Endodermal cell (in vitro differentiated cells): ENCODE measurements around the gene KCNA5. TPM values are rescaled to one million over a fixed set of nuclear protein-coding genes. Genes with fewer than 3 reads are reported as not detected.

ENCODE experiments used
- DNase-seq: peaks from one replicate; pipeline ENCODE4 v3.0.0-alpha.2; 2017
- H3K27ac ChIP-seq: 2 replicates; pipeline ENCODE4 v1.5.1; 2013; ENCODE audit warnings: mild to moderate bottlenecking, low read depth, low read length, moderate library complexity
- H3K27me3 ChIP-seq: 2 replicates; pipeline ENCODE4 v1.6.1; 2013; ENCODE audit warnings: mild to moderate bottlenecking, low read length, moderate library complexity; ENCODE audit not compliant: insufficient read depth, control insufficient read depth, poor library complexity, severe bottlenecking
- H3K36me3 ChIP-seq: 2 replicates; pipeline ENCODE4 v1.7.0; 2013; ENCODE audit warnings: mild to moderate bottlenecking, low read length, moderate library complexity; ENCODE audit not compliant: control insufficient read depth, insufficient read depth
- H3K4me1 ChIP-seq: one replicate; pipeline ENCODE4 v1.7.0; 2013; ENCODE audit warnings: low read length; ENCODE audit not compliant: control insufficient read depth, insufficient read depth
- H3K4me3 ChIP-seq: 2 replicates; pipeline ENCODE4 v1.5.1; 2013; ENCODE audit warnings: mild to moderate bottlenecking, low read length, moderate library complexity
- H3K9ac ChIP-seq: 2 replicates; pipeline ENCODE4 v1.6.1; 2013; ENCODE audit warnings: mild to moderate bottlenecking, low read length, moderate library complexity; ENCODE audit not compliant: poor library complexity, severe bottlenecking; ENCODE audit errors: extremely low read depth
- H3K9me3 ChIP-seq: 2 replicates; pipeline ENCODE4 v1.6.1; 2013; ENCODE audit warnings: mild to moderate bottlenecking, low read length, moderate library complexity; ENCODE audit not compliant: control insufficient read depth
- H3K27ac Mint-ChIP-seq: 2 replicates; pipeline ENCODE4 v1.8.0; 2020; ENCODE audit warnings: mixed read lengths
- H3K27me3 Mint-ChIP-seq: 2 replicates; pipeline ENCODE4 v1.8.0; 2021; ENCODE audit warnings: mild to moderate bottlenecking, mixed read lengths; ENCODE audit not compliant: insufficient read depth
- H3K36me3 Mint-ChIP-seq: 2 replicates; pipeline ENCODE4 v1.8.0; 2020; ENCODE audit warnings: low read depth, mixed read lengths
- H3K4me1 Mint-ChIP-seq: 2 replicates; pipeline ENCODE4 v1.8.0; 2020; ENCODE audit warnings: mixed read lengths
- H3K4me3 Mint-ChIP-seq: 2 replicates; pipeline ENCODE4 v1.8.0; 2020; ENCODE audit warnings: mild to moderate bottlenecking, moderate library complexity, mixed read lengths
- H3K9me3 Mint-ChIP-seq: 2 replicates; pipeline ENCODE4 v1.8.0; 2020; ENCODE audit warnings: mild to moderate bottlenecking, mixed read lengths
- CTCF ChIP-seq: fragments of 200-600 bp; sonication (generic); conservative IDR thresholded peaks from 2 replicates; pipeline ENCODE4 v1.5.0; 2021; ENCODE audit warnings: antibody characterized with exemption, mild to moderate bottlenecking
- WGBS, 2 experiments: methylation state at CpG; one replicate each; pipeline versions ENCODE4 v1.1.5 to v1.1.7; 2013; ENCODE audit warnings: missing lambda C conversion rate in 2 of 2, mixed read lengths in 1 of 2; ENCODE audit not compliant: insufficient coverage in 1 of 2, insufficient read length in 1 of 2; 5-methylcytosine and 5-hydroxymethylcytosine counted together
- total RNA-seq, 2 donors: library from RNA; stranded (reverse); fragmentation: NEBNext Ultra II Directional in 1 of 2; extraction: Animal tissue kit (Norgen Biotek cat#: 25700) in 1 of 2; gene quantifications; 2 replicates in 1 of 2; 3 replicates in 1 of 2; pipeline ENCODE4 v1.2.1, GENCODE V29; 2021

Gene KCNA5
- total RNA-seq, 2 donors from 2014 or later: not detected

- peaks cover 16% of the 10 kb centered on the region for H3K27me3 Mint-ChIP-seq
- no peak overlapping the region for H3K9ac ChIP-seq
- peak; percentile 47 for TF ChIP-seq CTCF
- no peak overlapping the region for H3K27ac ChIP-seq
- H3K4me1 Mint-ChIP-seq: peaks cover 30% of the 10 kb centered on the region
- H3K9me3 Mint-ChIP-seq: peaks cover 3% of the 10 kb centered on the region
- H3K4me3 ChIP-seq: peak overlapping the region; percentile 26
- H3K27ac Mint-ChIP-seq: no peak overlapping the region
- H3K36me3 Mint-ChIP-seq: no peaks in the 10 kb centered on the region
- no peak overlapping the region for H3K4me3 Mint-ChIP-seq
- H3K36me3 ChIP-seq: no peaks in the 10 kb centered on the region
- H3K9me3 ChIP-seq: no peaks in the 10 kb centered on the region
- peak; percentile 80 for DNase-seq
- no peaks in the 10 kb centered on the region for H3K27me3 ChIP-seq
- peaks cover 5% of the 10 kb centered on the region for H3K4me1 ChIP-seq
These were observed 13.6 kb upstream of the KCNA5 start for GRCh38 chr12:5030066-5030465.

- DNase-seq: no peak
These were observed 12.4 kb upstream of the KCNA5 start for GRCh38 chr12:5031242-5031641.

GRCh38 chr12:5031958-5032357 lies 11.7 kb upstream of the KCNA5 start:
- H3K27me3 ChIP-seq: no peaks in the 10 kb centered on the region
- 85 to 94% methylated on average over 2 to 3 of the region's 3 CpGs for WGBS, 2 experiments
- no peak overlapping the region for H3K27ac Mint-ChIP-seq
- H3K27me3 Mint-ChIP-seq: peaks cover 16% of the 10 kb centered on the region
- H3K4me3 Mint-ChIP-seq: no peak overlapping the region
- no peaks in the 10 kb centered on the region for H3K36me3 Mint-ChIP-seq
- no peak for DNase-seq
- no peak overlapping the region for H3K4me3 ChIP-seq
- H3K27ac ChIP-seq: no peak overlapping the region
- H3K4me1 ChIP-seq: peaks cover 5% of the 10 kb centered on the region
- H3K4me1 Mint-ChIP-seq: peaks cover 22% of the 10 kb centered on the region
- peaks cover 3% of the 10 kb centered on the region for H3K9me3 Mint-ChIP-seq
- no peak for TF ChIP-seq CTCF
- H3K9ac ChIP-seq: no peak overlapping the region
- H3K9me3 ChIP-seq: no peaks in the 10 kb centered on the region
- H3K36me3 ChIP-seq: no peaks in the 10 kb centered on the region

More at GRCh38 chr12:5031242-5031641, 12.4 kb upstream of the KCNA5 start:
- no peaks in the 10 kb centered on the region for H3K27me3 ChIP-seq
- H3K36me3 ChIP-seq: no peaks in the 10 kb centered on the region
- H3K9me3 Mint-ChIP-seq: peaks cover 3% of the 10 kb centered on the region
- TF ChIP-seq CTCF: no peak
- no peaks in the 10 kb centered on the region for H3K36me3 Mint-ChIP-seq
- no peak overlapping the region for H3K27ac ChIP-seq
- H3K9ac ChIP-seq: no peak overlapping the region
- H3K9me3 ChIP-seq: no peaks in the 10 kb centered on the region
- H3K4me1 Mint-ChIP-seq: peaks cover 29% of the 10 kb centered on the region
- peaks cover 5% of the 10 kb centered on the region for H3K4me1 ChIP-seq
- WGBS, 2 experiments: 92 to 95% methylated on average over 6 of the region's 6 CpGs
- no peak overlapping the region for H3K4me3 Mint-ChIP-seq
- H3K27me3 Mint-ChIP-seq: peaks cover 9% of the 10 kb centered on the region
- no peak overlapping the region for H3K27ac Mint-ChIP-seq
- no peak overlapping the region for H3K4me3 ChIP-seq
